Suprapubic skin (tissue), 4 donors: ENCODE results near the gene NPRL2. TPM values are rescaled to one million over a fixed set of nuclear protein-coding genes. Genes with fewer than 3 reads are reported as not detected.

Experiments
- DNase-seq, 2 donors: peaks; one replicate each; pipeline ENCODE4 v3.0.0-alpha.2; 2019; ENCODE audit warnings: low spot score in 2 of 2
- H3K27ac ChIP-seq: fragments of 200-600 bp; sonication (generic); one replicate; pipeline ENCODE4 v1.5.1; 2019
- H3K27me3 ChIP-seq: fragments of 200-600 bp; sonication (generic); one replicate; pipeline ENCODE4 v1.5.1; 2019
- H3K36me3 ChIP-seq: fragments of 200-600 bp; sonication (generic); one replicate; pipeline ENCODE4 v1.5.1; 2019
- H3K4me1 ChIP-seq: fragments of 200-600 bp; sonication (generic); one replicate; pipeline ENCODE4 v1.5.1; 2019
- H3K4me3 ChIP-seq: fragments of 200-600 bp; sonication (generic); one replicate; pipeline ENCODE4 v1.5.1; 2019; ENCODE audit warnings: mild to moderate bottlenecking
- H3K9me3 ChIP-seq: fragments of 200-600 bp; sonication (generic); one replicate; pipeline ENCODE4 v1.5.1; 2019
- EP300 ChIP-seq: sonication (generic); formaldehyde crosslinking; IDR thresholded peaks from one replicate; pipeline ENCODE4 v1.6.1; 2017; ENCODE audit warnings: antibody characterized with exemption
- POLR2A ChIP-seq, 2 donors: fragments of 450-650 bp; IDR thresholded peaks; one replicate each; pipeline ENCODE4 v1.6.1; 2017; ENCODE audit warnings: antibody characterized with exemption in 2 of 2, mild to moderate bottlenecking in 2 of 2, moderate library complexity in 2 of 2
- POLR2AphosphoS5 ChIP-seq, 3 donors: sonication (generic); formaldehyde crosslinking; IDR thresholded peaks; one replicate each; pipeline ENCODE4 v1.6.1; 2017; ENCODE audit warnings: antibody characterized with exemption in 3 of 3
- WGBS: methylation state at CpG from one replicate; pipeline ENCODE4 v1.1.5; 2018; 5-methylcytosine and 5-hydroxymethylcytosine counted together
- total RNA-seq, 4 donors: library from RNA; depleted of rRNA; stranded (reverse); fragments of >200 nt; gene quantifications; one replicate each; pipeline ENCODE4 v1.1.0, GENCODE V29; 2016
- TF ChIP-seq, protein P1 (sequence below), 2 donors: fragments of 200-600 bp in 1 of 2; fragments of 450-650 bp in 1 of 2; sonication (generic) in 1 of 2; IDR thresholded peaks; one replicate each; pipeline ENCODE4 v1.5.1; 2016 to 2019; ENCODE audit warnings: antibody characterized with exemption in 2 of 2, mild to moderate bottlenecking in 1 of 2, moderate library complexity in 1 of 2

NPRL2 gene
- total RNA-seq, 4 donors from 2014 or later: 16.5 to 35.6 (median 26.0) TPM

DNA sequence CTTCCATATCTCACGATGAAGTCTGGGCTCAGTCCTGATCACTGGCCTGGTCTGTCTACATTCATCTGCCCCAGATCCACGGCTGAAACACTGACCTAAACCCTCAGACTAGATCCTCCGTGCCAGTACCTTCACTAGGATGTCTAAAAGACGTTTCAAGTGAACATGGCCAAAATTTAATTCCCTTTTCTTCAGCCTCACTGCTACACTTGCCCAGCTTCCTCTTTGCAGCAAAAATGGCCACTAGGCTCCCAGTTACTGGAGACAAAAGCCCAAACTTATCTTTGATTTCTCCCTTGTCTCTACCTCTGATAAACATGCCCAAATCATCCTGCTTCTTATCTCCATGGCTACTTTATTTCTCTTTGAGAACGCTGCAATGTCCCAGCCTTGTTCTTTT lies 11.6 kb downstream of the NPRL2 start:
- Histone ChIP-seq H3K36me3 (no peaks in the 10 kb centered on the region), H3K27me3 (no peaks in the 10 kb centered on the region), H3K27ac (peak overlapping the region; percentile 94), H3K4me3 (peak overlapping the region; percentile 73), H3K9me3 (no peaks in the 10 kb centered on the region), H3K4me1 (peaks cover 78% of the 10 kb centered on the region)
- WGBS: 70% methylated on average over 5 of the region's 5 CpGs
- TF ChIP-seq, protein P1, sequence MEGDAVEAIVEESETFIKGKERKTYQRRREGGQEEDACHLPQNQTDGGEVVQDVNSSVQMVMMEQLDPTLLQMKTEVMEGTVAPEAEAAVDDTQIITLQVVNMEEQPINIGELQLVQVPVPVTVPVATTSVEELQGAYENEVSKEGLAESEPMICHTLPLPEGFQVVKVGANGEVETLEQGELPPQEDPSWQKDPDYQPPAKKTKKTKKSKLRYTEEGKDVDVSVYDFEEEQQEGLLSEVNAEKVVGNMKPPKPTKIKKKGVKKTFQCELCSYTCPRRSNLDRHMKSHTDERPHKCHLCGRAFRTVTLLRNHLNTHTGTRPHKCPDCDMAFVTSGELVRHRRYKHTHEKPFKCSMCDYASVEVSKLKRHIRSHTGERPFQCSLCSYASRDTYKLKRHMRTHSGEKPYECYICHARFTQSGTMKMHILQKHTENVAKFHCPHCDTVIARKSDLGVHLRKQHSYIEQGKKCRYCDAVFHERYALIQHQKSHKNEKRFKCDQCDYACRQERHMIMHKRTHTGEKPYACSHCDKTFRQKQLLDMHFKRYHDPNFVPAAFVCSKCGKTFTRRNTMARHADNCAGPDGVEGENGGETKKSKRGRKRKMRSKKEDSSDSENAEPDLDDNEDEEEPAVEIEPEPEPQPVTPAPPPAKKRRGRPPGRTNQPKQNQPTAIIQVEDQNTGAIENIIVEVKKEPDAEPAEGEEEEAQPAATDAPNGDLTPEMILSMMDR (IDR thresholded peaks at IDR 0.05): no peak
- no peak for TF ChIP-seq POLR2AphosphoS5 (IDR thresholded peaks at IDR 0.05)
- no peak for TF ChIP-seq EP300
- no peak for TF ChIP-seq POLR2A (IDR thresholded peaks at IDR 0.05)
- DNase-seq: no peak

DNA sequence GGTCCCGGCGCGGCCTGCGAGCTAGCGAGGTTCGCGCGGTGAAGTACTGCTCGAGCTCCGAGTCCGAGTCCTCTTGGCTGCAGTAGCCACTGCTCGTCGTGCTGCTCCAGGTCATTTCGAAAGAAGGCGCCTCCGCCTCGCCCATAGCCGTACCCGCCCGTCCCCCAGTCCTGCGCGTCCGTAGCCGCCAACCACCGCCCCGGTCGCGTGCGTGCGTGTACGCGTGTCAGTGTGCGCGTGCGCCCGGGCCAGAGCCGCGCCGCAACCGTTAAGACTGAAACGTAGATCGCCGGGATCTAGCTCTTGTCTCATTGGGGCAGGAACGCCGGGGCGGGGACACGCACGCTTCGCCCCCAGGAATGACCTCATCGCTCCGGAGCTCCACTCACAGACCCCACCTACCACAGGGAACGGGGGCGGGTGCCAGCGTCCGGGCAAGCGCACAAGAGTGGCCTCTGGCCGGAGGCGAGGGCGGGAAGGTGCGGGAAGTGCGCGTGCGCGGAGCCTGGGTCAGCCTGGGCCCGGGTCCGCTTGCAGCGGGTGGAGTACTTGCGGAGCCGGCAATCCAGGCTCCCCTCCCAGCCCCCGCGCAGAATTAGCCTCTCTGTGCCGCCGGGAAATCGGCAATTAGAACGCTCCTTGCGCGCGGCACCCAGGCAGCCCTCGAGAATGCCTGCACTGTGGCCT lies 13.3 kb downstream of the NPRL2 start:
- peaks cover 90% of the 10 kb centered on the region for H3K4me1 ChIP-seq
- peak; percentile 100 for DNase-seq
- H3K9me3 ChIP-seq: no peaks in the 10 kb centered on the region
- WGBS: no CpG with 5 or more reads among the region's 79 CpGs
- peak overlapping the region; percentile 73 for H3K4me3 ChIP-seq
- H3K27ac ChIP-seq: peak overlapping the region; percentile 94
- TF ChIP-seq POLR2AphosphoS5 (IDR thresholded peaks at IDR 0.05) (peak; percentile 45 to 90 (median 49)), POLR2A (IDR thresholded peaks at IDR 0.05) (peak in 1 of 2 donors; percentile 49), EP300 (no peak)
- TF ChIP-seq, protein P1 (IDR thresholded peaks at IDR 0.05): no peak
- H3K36me3 ChIP-seq: peaks cover 2% of the 10 kb centered on the region
- no peaks in the 10 kb centered on the region for H3K27me3 ChIP-seq

DNA sequence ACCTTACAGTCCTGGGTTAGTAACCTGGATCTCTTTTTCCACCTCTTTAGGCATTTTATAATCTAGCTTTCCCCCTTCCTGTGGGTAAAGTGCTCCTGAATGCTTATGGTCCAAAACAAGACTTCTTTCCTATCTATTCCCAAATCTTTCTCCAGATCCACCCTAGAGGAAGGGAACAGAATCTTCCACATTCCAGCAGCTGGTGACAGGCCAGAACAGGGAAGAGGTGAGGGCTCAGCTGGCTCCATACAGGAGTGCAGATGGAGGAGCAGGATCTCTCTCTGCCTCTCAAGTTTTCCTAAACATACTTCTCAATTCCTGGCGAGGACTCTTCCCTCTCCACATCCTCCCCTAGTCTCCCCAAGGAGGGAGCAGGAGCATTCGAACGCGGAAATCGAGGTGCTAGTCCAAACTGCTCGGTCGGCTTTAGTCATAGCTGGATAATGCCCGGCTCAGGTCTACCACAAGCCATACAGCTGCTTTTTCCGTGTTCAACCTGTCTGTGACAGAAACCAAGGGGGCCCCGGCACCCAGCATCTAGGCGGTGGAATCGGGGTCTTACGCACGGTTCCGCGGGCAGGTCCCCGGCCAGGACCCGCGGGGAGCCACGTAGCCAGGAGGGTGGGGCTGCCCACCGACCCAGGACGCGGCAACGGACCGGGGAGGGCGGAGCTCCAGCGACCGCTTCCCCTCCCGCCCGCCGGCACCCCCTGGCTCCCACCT lies 14.0 kb downstream of the NPRL2 start:
- 0% methylated on average over 11 of the region's 31 CpGs for WGBS
- Histone ChIP-seq H3K9me3 (no peaks in the 10 kb centered on the region), H3K4me1 (peaks cover 87% of the 10 kb centered on the region)

DNA sequence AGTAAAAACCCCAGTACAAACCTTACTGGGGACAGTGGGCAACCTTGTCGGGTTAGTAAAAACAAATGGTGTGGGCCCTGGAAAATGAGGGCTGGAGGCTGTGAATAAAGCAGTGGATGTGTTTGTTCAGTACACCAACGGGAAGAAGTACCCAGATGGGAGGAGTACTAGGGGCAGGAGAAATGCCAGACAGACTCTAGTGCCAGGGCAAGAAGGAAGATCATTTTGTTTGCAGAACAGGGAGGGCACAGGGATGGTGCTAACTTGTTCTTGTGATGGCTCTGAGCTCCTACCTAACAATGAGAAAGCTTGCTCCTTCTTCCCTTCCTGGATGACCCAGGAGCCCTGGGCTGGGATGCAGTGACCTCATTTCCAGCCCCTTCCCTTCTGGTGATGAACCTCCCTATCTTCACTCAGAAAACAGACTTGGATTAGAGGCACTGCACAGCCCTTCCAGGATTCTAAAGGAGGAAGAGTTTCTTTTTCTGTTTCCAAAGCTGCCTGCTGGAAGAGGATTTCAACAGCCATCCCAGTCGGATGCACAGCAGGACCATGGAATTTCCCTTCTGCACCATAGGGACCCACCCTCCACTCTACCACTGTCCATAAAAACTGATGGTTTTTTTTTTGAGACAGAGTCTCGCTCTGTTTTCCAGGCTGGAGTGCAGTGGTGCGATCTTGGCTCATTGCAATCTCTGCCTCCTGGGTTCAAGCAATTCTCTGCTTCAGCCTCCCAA lies 16.1 kb downstream of the NPRL2 start:
- Histone ChIP-seq H3K27ac (peak overlapping the region; percentile 94), H3K4me3 (peak overlapping the region; percentile 5), H3K4me1 (peaks cover 66% of the 10 kb centered on the region)

More for the DNA sequence above, 14.0 kb downstream of the NPRL2 start:
- DNase-seq: no peak
- peaks cover 9% of the 10 kb centered on the region for H3K36me3 ChIP-seq
- peak overlapping the region; percentile 94 for H3K27ac ChIP-seq
- no peaks in the 10 kb centered on the region for H3K27me3 ChIP-seq
- no peak for TF ChIP-seq EP300
- H3K4me3 ChIP-seq: peak overlapping the region; percentile 73

DNA sequence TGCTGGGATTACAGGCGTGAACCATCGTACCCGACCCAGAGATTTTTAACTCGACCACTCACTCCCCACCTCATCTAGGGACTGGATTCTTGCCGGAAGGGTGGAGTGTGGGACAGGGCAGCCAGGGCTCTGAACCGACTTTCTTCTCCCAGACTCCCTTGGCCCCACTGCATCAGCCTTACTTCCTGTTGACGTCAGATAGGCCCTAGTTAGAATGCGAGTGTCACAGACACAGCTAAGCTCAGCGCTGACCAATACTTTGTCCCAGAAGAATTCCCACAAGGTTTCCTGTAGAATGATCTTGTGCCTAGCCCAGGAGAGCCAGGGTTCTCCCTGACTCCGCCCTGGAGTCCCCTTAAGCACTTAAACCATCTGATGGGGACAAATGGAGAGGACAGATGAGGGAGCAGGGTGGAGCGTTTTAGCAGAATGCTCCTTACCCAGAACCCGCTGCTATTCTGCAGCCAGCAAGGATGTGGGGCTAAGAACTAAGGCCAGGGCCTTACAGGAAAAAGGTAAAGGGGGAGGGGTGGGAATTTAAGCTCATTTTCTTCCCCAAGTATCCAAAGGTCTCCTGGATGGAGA lies 16.7 kb downstream of the NPRL2 start:
- peaks cover 61% of the 10 kb centered on the region for H3K4me1 ChIP-seq
- 41% methylated on average over 12 of the region's 12 CpGs for WGBS
- H3K4me3 ChIP-seq: peak overlapping the region; percentile 5

More for the DNA sequence above, 16.1 kb downstream of the NPRL2 start:
- TF ChIP-seq, protein P1 (IDR thresholded peaks at IDR 0.05): no peak
- TF ChIP-seq POLR2A (IDR thresholded peaks at IDR 0.05): no peak
- no peak for TF ChIP-seq EP300
- TF ChIP-seq POLR2AphosphoS5 (IDR thresholded peaks at IDR 0.05): no peak
- DNase-seq: no peak
- Histone ChIP-seq H3K9me3 (no peaks in the 10 kb centered on the region), H3K36me3 (peaks cover 30% of the 10 kb centered on the region), H3K27me3 (no peaks in the 10 kb centered on the region)
- WGBS: 50% methylated on average over 5 of the region's 5 CpGs

More for the DNA sequence above, 16.7 kb downstream of the NPRL2 start:
- no peaks in the 10 kb centered on the region for H3K27me3 ChIP-seq
- H3K36me3 ChIP-seq: peaks cover 34% of the 10 kb centered on the region
- H3K9me3 ChIP-seq: no peaks in the 10 kb centered on the region
- H3K27ac ChIP-seq: peak overlapping the region; percentile 94
- TF ChIP-seq POLR2AphosphoS5 (IDR thresholded peaks at IDR 0.05): no peak
- TF ChIP-seq, protein P1 (IDR thresholded peaks at IDR 0.05): no peak
- TF ChIP-seq EP300: no peak
- TF ChIP-seq POLR2A (IDR thresholded peaks at IDR 0.05): no peak
- DNase-seq: no peak
